Psoas muscle (tissue), 8 donors: Measurements from ENCODE around the gene ADIG. TPM values are rescaled to one million over a fixed set of nuclear protein-coding genes. Genes with fewer than 3 reads are reported as not detected.

Experiments
- ATAC-seq, 4 donors: fragments of 200-7000 bp; cut with Tn5 transposase; one replicate each; pipeline ENCODE4 v1.9.1; 2020; ENCODE audit warnings: moderate library complexity in 3 of 4, mild to moderate bottlenecking in 2 of 4
- DNase-seq, 2 donors: peaks; one replicate each; pipeline ENCODE4 v3.0.0-alpha.2; 2020
- H3K27ac ChIP-seq: fragments of 200-600 bp; one replicate; pipeline ENCODE4 v1.8.0; 2022
- H3K27me3 ChIP-seq, 3 donors: fragments of 200-600 bp in 1 of 3; one replicate each; pipeline versions ENCODE4 v1.6.1 to v1.8.0; 2013 to 2022; ENCODE audit warnings: low read length in 2 of 3, mild to moderate bottlenecking in 2 of 3, moderate library complexity in 1 of 3; ENCODE audit not compliant: insufficient read depth in 3 of 3
- H3K36me3 ChIP-seq, 2 donors: fragments of 200-600 bp in 1 of 2; one replicate each; pipeline versions ENCODE4 v1.6.1 to v1.8.0; 2013 to 2022; ENCODE audit warnings: low read depth in 1 of 2, mild to moderate bottlenecking in 1 of 2, moderate library complexity in 1 of 2; ENCODE audit not compliant: insufficient read depth in 1 of 2
- H3K4me1 ChIP-seq: fragments of 200-600 bp; one replicate; pipeline ENCODE4 v1.8.0; 2022
- H3K4me3 ChIP-seq: fragments of 200-600 bp; one replicate; pipeline ENCODE4 v1.8.0; 2022; ENCODE audit warnings: mild to moderate bottlenecking
- H3K9me3 ChIP-seq: fragments of 200-600 bp; one replicate; pipeline ENCODE4 v1.8.0; 2022
- WGBS, 3 donors: extraction: QIAGEN DNeasy Blood & Tissue Kit; methylation state at CpG; one replicate each; pipeline versions ENCODE4 v1.1.6 to v1.1.7; 2013; 5-methylcytosine and 5-hydroxymethylcytosine counted together
- intact Hi-C, 2 donors: fragments of 100-400 bp; cut with DNase I; formaldehyde crosslinking; loops; one replicate each; pipeline versions ENCODE4 v1.11.0 to v1.14.2; 2022
- polyA plus RNA-seq, 3 donors: library from polyadenylated mRNA; stranded (reverse); fragments of 200-250 nt; gene quantifications; one replicate each; pipeline ENCODE4 v1.2.3, GENCODE V29; 2013
- total RNA-seq, 4 donors: library from RNA; stranded (reverse); fragmentation: NEBNext Ultra II Directional in 2 of 4; extraction: Animal tissue kit (Norgen Biotek cat#: 25700) in 2 of 4; gene quantifications; one replicate each; pipeline versions ENCODE4 v1.2.1 to v1.2.4, GENCODE V29; 2021 to 2023
- TF ChIP-seq, protein P1 (sequence below): fragments of 200-600 bp; IDR thresholded peaks from one replicate; pipeline ENCODE4 v1.8.0; 2022; ENCODE audit warnings: antibody characterized with exemption
- donor health status: healthy with polysubstance abuse.
- donor health status: DM: no; HTN: no; CAD: no; lungs with moderate emphysema.
- donor health status: Bipolar disorder and iron deficiency.
- donor health status: healthy.
- donor health status: DM: yes; HTN: yes; CAD: no.
- donor health status: DM: no; HTN: no; CAD: no.
- donor health status: DM: no; HTN: no; CAD: no.
- donor health status: DM: yes; HTN: yes; CAD: no.

Gene ADIG
- total and polyA plus RNA-seq, 7 donors = not detected

DNA sequence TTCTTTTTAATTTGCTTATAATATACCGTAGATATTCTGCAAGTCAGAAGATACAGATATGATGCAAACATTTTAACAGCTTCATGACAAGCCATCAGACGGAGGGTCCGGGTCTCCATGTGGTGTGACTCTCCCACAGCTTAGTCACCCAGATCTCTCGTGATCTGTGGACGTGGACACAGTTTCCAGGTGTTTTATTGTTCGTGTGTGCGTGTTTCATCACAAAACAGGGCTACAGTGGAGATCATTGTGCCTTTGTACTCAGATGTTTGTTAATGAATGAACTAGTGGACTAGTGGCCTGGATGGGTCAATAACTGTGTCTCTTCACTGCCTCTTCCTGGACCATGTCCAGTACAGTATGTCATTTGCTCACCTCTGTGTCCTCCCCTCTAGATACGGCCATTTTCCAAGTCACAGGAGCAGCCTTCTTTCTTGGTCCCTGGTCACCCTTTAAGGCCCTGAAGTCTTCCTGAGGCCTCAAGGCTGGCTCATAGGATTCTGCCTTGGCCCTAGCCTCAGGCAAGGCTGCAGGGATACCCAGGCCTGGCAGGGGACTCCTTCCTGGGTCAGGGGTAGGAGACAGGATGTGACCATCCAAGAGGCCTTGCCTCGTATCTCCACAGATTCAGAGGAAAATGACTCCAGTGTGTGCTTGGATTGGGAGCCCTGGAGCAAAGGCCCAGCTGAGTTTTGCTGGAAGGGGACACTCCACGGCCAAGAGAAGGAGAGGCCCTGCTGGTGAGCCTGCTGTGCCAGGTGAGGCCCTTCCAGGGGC, 4.6 kb downstream of the ADIG start:
- Histone ChIP-seq H3K4me3 (no peak overlapping the region), H3K9me3 (no peaks in the 10 kb centered on the region), H3K27me3 (peaks cover 0 to 1% (median 0%) of the 10 kb centered on the region in 3 donors), H3K36me3 (no peaks in the 10 kb centered on the region), H3K4me1 (no peaks in the 10 kb centered on the region), H3K27ac (no peak overlapping the region)
- 83 to 89% (median 87%) methylated on average over 10 of the region's 10 CpGs for WGBS, 3 donors
- no peak for ATAC-seq
- DNase-seq = no peak
- TF ChIP-seq, protein P1, sequence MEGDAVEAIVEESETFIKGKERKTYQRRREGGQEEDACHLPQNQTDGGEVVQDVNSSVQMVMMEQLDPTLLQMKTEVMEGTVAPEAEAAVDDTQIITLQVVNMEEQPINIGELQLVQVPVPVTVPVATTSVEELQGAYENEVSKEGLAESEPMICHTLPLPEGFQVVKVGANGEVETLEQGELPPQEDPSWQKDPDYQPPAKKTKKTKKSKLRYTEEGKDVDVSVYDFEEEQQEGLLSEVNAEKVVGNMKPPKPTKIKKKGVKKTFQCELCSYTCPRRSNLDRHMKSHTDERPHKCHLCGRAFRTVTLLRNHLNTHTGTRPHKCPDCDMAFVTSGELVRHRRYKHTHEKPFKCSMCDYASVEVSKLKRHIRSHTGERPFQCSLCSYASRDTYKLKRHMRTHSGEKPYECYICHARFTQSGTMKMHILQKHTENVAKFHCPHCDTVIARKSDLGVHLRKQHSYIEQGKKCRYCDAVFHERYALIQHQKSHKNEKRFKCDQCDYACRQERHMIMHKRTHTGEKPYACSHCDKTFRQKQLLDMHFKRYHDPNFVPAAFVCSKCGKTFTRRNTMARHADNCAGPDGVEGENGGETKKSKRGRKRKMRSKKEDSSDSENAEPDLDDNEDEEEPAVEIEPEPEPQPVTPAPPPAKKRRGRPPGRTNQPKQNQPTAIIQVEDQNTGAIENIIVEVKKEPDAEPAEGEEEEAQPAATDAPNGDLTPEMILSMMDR = no peak
- intact Hi-C loops = no loop called here

DNA sequence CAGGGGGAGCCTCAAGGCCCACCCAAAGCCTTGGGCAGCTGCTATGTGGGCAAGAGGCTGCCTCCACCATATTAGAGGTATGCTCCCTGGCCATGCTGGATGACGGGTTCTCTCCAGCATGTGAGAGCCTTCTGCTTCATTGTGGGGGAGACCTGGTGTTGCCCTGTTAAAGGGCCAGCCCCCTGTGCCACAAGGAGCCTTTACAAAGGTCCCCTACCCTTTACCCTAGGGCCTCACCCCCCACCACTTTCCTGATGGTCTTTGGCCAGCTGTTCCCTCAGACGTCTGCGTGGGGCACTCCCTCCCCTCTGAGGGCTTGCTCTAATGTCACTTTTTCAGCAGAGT, 5.2 kb downstream of the ADIG start:
- H3K27me3 ChIP-seq = peaks cover 0 to 1% (median 0%) of the 10 kb centered on the region in 3 donors
- H3K27ac ChIP-seq = no peak overlapping the region
- H3K9me3 ChIP-seq = no peaks in the 10 kb centered on the region
- TF ChIP-seq, protein P1 = no peak
- no peak overlapping the region for H3K4me3 ChIP-seq
- H3K36me3 ChIP-seq = no peaks in the 10 kb centered on the region
- H3K4me1 ChIP-seq = no peaks in the 10 kb centered on the region
- ATAC-seq (no peak), DNase-seq (no peak)
- intact Hi-C loops = no loop called here
- WGBS, 3 donors = 63 to 66% (median 66%) methylated on average over 3 of the region's 3 CpGs

DNA sequence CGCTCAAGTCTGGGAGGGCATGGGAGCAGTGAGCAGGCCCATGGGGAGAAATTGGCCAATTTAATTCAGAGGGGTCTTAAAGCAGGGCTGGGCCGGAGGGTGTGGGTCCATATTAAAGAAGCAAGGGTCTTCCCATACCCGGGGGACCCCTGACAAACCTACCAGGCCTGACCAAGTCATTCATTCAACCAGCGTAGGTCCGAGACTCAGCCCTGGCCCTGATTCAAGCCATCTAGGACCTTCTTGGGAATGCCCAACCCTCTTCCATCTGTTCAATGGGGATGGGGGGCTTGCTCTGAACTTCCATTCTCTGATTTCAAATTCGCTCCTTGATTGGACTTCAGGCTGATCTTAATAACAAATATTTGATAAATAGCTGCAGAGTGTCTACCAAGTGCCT, 7.3 kb downstream of the ADIG start:
- Histone ChIP-seq H3K27me3 (peaks cover 0 to 1% (median 0%) of the 10 kb centered on the region in 3 donors), H3K27ac (no peak overlapping the region), H3K36me3 (no peaks in the 10 kb centered on the region), H3K4me1 (no peaks in the 10 kb centered on the region), H3K9me3 (no peaks in the 10 kb centered on the region), H3K4me3 (no peak overlapping the region)
- intact Hi-C loops = no loop called here
- ATAC-seq (no peak), DNase-seq (no peak)
- TF ChIP-seq, protein P1 = no peak
- WGBS, 3 donors = 90 to 94% (median 92%) methylated on average over 6 of the region's 6 CpGs

DNA sequence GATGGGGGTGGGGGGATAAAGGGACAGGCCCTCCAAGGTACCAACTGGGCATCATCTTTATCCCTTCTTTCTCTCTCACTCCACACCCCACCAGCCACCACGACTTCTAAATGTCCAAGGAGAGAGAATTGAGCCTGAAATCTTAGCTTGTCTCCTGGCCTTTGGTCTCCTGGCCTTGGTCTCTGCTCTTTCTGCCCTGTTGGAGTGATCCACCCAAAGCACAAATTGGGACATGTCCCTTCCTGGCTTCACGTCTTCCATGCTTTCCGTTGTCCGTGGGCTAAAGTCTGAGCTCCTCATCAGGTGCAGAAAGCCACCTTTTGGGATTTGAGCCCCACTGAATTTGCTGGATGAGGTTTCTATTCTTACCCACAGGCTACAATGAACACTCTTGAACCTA, 8.4 kb downstream of the ADIG start:
- no peaks in the 10 kb centered on the region for H3K9me3 ChIP-seq
- peaks cover 0 to under 1% (median 0%) of the 10 kb centered on the region in 3 donors for H3K27me3 ChIP-seq
- WGBS, 3 donors = 73 to 86% (median 76%) methylated on average over 4 of the region's 4 CpGs
- TF ChIP-seq, protein P1 = no peak
- intact Hi-C loops = no loop called here
- ATAC-seq (no peak), DNase-seq (no peak)
- no peak overlapping the region for H3K27ac ChIP-seq
- H3K4me3 ChIP-seq = no peak overlapping the region
- H3K4me1 ChIP-seq = no peaks in the 10 kb centered on the region
- H3K36me3 ChIP-seq = no peaks in the 10 kb centered on the region
